Heart right ventricle (tissue), 16 donors: ENCODE data around the gene CMKLR1. TPM values are rescaled to one million over a fixed set of nuclear protein-coding genes. Genes with fewer than 3 reads are reported as not detected.
A peak's percentile ranks its signal among the peaks of the same experiment; 100 is the strongest.

Experiments used
- ATAC-seq, 8 donors: fragments of 200-7000 bp; cut with Tn5 transposase; one replicate each; pipeline ENCODE4 v1.9.1; 2020; ENCODE audit warnings: mild to moderate bottlenecking in 8 of 8, moderate library complexity in 8 of 8, moderate number of reproducible peaks in 1 of 8
- DNase-seq, 2 donors: peaks; one replicate each; pipeline ENCODE4 v3.0.0-alpha.2; 2020
- H3K27ac ChIP-seq, 10 donors: fragments of 200-600 bp; sonication (generic) in 2 of 10; one replicate each; pipeline versions ENCODE4 v1.5.0 to v1.8.0; 2020 to 2022; ENCODE audit warnings: mild to moderate bottlenecking in 3 of 10
- H3K27me3 ChIP-seq, 7 donors: fragments of 200-600 bp; one replicate each; pipeline ENCODE4 v1.8.0; 2021 to 2022; ENCODE audit warnings: mild to moderate bottlenecking in 2 of 7
- H3K36me3 ChIP-seq, 9 donors: fragments of 200-600 bp; sonication (generic) in 1 of 9; one replicate each; pipeline versions ENCODE4 v1.5.0 to v1.8.0; 2020 to 2022; ENCODE audit warnings: mild to moderate bottlenecking in 2 of 9
- H3K4me1 ChIP-seq, 9 donors: fragments of 200-600 bp; sonication (generic) in 1 of 9; one replicate each; pipeline versions ENCODE4 v1.5.0 to v1.8.0; 2020 to 2022; ENCODE audit warnings: mild to moderate bottlenecking in 4 of 9
- H3K4me3 ChIP-seq, 10 donors: fragments of 200-600 bp; sonication (generic) in 2 of 10; one replicate each; pipeline versions ENCODE4 v1.5.0 to v1.8.0; 2020 to 2022; ENCODE audit warnings: mild to moderate bottlenecking in 7 of 10, moderate library complexity in 2 of 10
- H3K9me3 ChIP-seq, 11 donors: fragments of 200-600 bp in 10 of 11; sonication (generic) in 2 of 11; one replicate each; pipeline versions ENCODE4 v1.5.0 to v1.8.0; 2013 to 2022; ENCODE audit warnings: mild to moderate bottlenecking in 2 of 11, control low read depth in 1 of 11, moderate library complexity in 1 of 11
- WGBS, 2 donors: extraction: QIAGEN DNeasy Blood & Tissue Kit; methylation state at CpG; one replicate each; pipeline ENCODE4 v1.1.7; 2013; ENCODE audit warnings: inconsistent platforms in 1 of 2; 5-methylcytosine and 5-hydroxymethylcytosine counted together
- intact Hi-C, 10 donors: fragments of 100-400 bp; cut with DNase I; formaldehyde crosslinking; loops; one replicate each; pipeline versions ENCODE4 v1.11.1 to v1.14.2; 2022
- polyA plus RNA-seq, 2 donors: library from polyadenylated mRNA; stranded (reverse); fragments of 200-250 nt; gene quantifications; one replicate each; pipeline ENCODE4 v1.2.3, GENCODE V29; 2013
- total RNA-seq, 10 donors: library from RNA; stranded (reverse); fragmentation: NEBNext Ultra II Directional in 3 of 10; extraction: Animal tissue kit (Norgen Biotek cat#: 25700) in 3 of 10; gene quantifications; one replicate each; pipeline versions ENCODE4 v1.2.1 to v1.2.4, GENCODE V29; 2021 to 2023
- TF ChIP-seq, protein P1 (sequence below), 9 donors: fragments of 200-600 bp; sonication (generic) in 2 of 9; IDR thresholded peaks; one replicate each; pipeline versions ENCODE4 v1.5.0 to v1.8.0; 2021 to 2022; ENCODE audit warnings: antibody characterized with exemption in 9 of 9, mild to moderate bottlenecking in 5 of 9, moderate library complexity in 1 of 9
- donor health status: Arrhythmogenic right ventricular cardiomyopathy.
- donor health status: ischemic (EF 13 %, LVEDD 7.1; RV severe dilation, severe dysfunction).
- donor health status: healthy with polysubstance abuse.
- donor health status: DM: no; HTN: yes; CAD: no.
- donor health status: DM: no; HTN: no; CAD: no.
- donor health status: ischemic (EF 25% LVEDD 6.9; RV normal size, moderate dysfunction).
- donor health status: ischemic (EF 25% LVEDD 5.7; RV mildly dilated, moderate dysfunction).
- donor health status: healthy.
- donor health status: DM: yes; HTN: yes; CAD: no.
- donor health status: Ischemic cardiomyopathy.
- donor health status: ischemic (EF 35%, LVEDD 5.7; RV mildly dilated, moderate dysfunction).
- donor health status: nonischemic (EF 11% LVEDD 7.7; RV severe dilation, severe dysfunction).
- donor health status: DM: yes; HTN: yes; CAD: no.
- donor health status: PGD.
- donor health status: ischemic (EF 29% LVEDD 5.4; RV normal size, mild dysfunction).
- donor health status: nonischemic (EF 23%, LVEDD 6.1; RV moderate dilation, normal function).

Gene CMKLR1
- total and polyA plus RNA-seq, 12 donors, result 2.2 to 24.0 (median 5.1) TPM

GRCh38 chr12:108315486-108316105 lies 23.5 kb downstream of the CMKLR1 start:
- no peak overlapping the region for H3K4me3 ChIP-seq
- ATAC-seq, result no peak
- peak overlapping the region in 4 of 10 donors; percentile 30 to 91 (median 40) for H3K27ac ChIP-seq
- intact Hi-C loops, result no loop called here
- H3K36me3 ChIP-seq, result peaks cover 0 to 3% (median 0%) of the 10 kb centered on the region in 9 donors
- H3K4me1 ChIP-seq, result peaks cover 15 to 64% (median 36%) of the 10 kb centered on the region in 9 donors
- H3K27me3 ChIP-seq, result no peaks in the 10 kb centered on the region
- DNase-seq, result no peak
- WGBS, 2 donors, result 79 to 88% methylated on average over 4 of the region's 4 CpGs
- TF ChIP-seq, protein P1, sequence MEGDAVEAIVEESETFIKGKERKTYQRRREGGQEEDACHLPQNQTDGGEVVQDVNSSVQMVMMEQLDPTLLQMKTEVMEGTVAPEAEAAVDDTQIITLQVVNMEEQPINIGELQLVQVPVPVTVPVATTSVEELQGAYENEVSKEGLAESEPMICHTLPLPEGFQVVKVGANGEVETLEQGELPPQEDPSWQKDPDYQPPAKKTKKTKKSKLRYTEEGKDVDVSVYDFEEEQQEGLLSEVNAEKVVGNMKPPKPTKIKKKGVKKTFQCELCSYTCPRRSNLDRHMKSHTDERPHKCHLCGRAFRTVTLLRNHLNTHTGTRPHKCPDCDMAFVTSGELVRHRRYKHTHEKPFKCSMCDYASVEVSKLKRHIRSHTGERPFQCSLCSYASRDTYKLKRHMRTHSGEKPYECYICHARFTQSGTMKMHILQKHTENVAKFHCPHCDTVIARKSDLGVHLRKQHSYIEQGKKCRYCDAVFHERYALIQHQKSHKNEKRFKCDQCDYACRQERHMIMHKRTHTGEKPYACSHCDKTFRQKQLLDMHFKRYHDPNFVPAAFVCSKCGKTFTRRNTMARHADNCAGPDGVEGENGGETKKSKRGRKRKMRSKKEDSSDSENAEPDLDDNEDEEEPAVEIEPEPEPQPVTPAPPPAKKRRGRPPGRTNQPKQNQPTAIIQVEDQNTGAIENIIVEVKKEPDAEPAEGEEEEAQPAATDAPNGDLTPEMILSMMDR (IDR thresholded peaks at IDR 0.05), result no peak
- H3K9me3 ChIP-seq, result peaks cover 0 to 4% (median 0%) of the 10 kb centered on the region in 11 donors

GRCh38 chr12:108313606-108314351 lies 25.3 kb downstream of the CMKLR1 start:
- Histone ChIP-seq H3K9me3 (peaks cover 0 to 4% (median 0%) of the 10 kb centered on the region in 11 donors), H3K27ac (peak overlapping the region; percentile 25 to 91 (median 71)), H3K4me1 (peaks cover 15 to 77% (median 38%) of the 10 kb centered on the region in 9 donors), H3K36me3 (peaks cover 0 to 3% (median 0%) of the 10 kb centered on the region in 9 donors), H3K27me3 (no peaks in the 10 kb centered on the region), H3K4me3 (no peak overlapping the region)
- TF ChIP-seq, protein P1 (IDR thresholded peaks at IDR 0.05), result no peak
- ATAC-seq (peak; percentile 59 to 75 (median 64)), DNase-seq (peak; percentile 40 to 51)
- intact Hi-C loops, result no loop called here
- WGBS, 2 donors, result 37 to 49% methylated on average over 7 of the region's 7 CpGs

DNA sequence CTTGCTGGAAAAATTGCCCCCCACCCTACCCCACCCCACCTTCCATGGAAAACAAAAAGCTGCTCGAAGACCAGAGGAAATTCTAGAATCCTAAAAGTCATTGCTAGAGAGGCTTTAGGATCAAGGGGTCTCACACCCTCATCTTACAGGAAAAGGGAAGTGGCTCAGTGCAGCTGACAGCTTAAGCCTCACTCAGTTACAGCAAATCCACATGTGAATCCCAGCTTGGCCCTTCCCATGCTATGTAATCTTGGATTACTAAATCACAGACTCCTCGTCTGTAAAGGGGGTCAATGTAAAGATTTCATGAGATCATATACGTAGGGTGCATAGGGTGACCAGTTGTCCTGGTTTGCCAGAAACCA lies 25.9 kb downstream of the CMKLR1 start:
- Histone ChIP-seq H3K4me1 (peaks cover 15 to 82% (median 44%) of the 10 kb centered on the region in 9 donors), H3K27ac (peak overlapping the region; percentile 25 to 91 (median 71))
- no peak for DNase-seq

DNA sequence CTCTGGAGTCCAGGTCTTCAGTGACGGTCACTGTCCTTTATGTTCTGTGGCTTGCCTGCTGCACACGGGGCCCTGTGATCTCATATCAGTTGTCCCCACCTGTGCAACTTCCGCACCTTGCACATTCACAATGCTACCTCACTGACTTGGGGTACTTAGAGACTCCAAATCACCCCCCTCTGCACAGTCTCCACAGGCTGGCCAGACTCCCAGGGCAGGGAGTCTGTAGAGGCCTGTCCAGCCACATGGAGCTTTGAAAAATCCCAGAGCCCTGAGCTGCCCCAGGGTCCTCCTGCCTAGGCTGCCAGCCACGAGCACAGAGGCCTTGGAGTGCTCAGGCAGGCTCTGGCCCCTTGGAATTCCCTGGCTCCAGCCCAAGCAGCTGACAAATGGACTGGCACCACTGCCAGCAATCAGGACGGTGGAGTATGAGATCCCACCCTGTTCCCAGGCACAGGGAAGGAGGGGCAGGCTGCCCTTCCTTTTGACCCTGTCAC lies 26.4 kb downstream of the CMKLR1 start:
- WGBS, 2 donors, result 32 to 43% methylated on average over 5 of the region's 5 CpGs
- intact Hi-C loops, result no loop called here
- TF ChIP-seq, protein P1 (IDR thresholded peaks at IDR 0.05), result no peak

More for the DNA sequence above, 25.9 kb downstream of the CMKLR1 start:
- Histone ChIP-seq H3K27me3 (no peaks in the 10 kb centered on the region), H3K36me3 (peaks cover 0 to 3% (median 0%) of the 10 kb centered on the region in 9 donors), H3K9me3 (peaks cover 0 to 4% (median 0%) of the 10 kb centered on the region in 11 donors), H3K4me3 (no peak overlapping the region)
- intact Hi-C loops, result no loop called here
- peak in 3 of 8 donors; percentile 11 to 35 (median 24) for ATAC-seq
- 52 to 53% methylated on average over 3 of the region's 3 CpGs for WGBS, 2 donors
- TF ChIP-seq, protein P1 (IDR thresholded peaks at IDR 0.05), result no peak

More for the DNA sequence above, 26.4 kb downstream of the CMKLR1 start:
- H3K9me3 ChIP-seq, result peaks cover 0 to under 1% (median 0%) of the 10 kb centered on the region in 11 donors
- peaks cover 0 to 3% (median 0%) of the 10 kb centered on the region in 9 donors for H3K36me3 ChIP-seq
- H3K27me3 ChIP-seq, result no peaks in the 10 kb centered on the region
- H3K4me3 ChIP-seq, result no peak overlapping the region
- DNase-seq, result peak; percentile 75 to 79
- H3K4me1 ChIP-seq, result peaks cover 15 to 87% (median 49%) of the 10 kb centered on the region in 9 donors
- peak; percentile 65 to 89 (median 74) for ATAC-seq
- peak overlapping the region; percentile 25 to 91 (median 71) for H3K27ac ChIP-seq
